Activated naive CD8-positive, alpha-beta T cell treated with anti-CD3 and anti-CD28 coated beads, Interleukin-2, amount 10 ng/mL, durations not matched to agents 7 days and 5 days (primary cell): ENCODE data around the gene CEBPE. TPM values are rescaled to one million over a fixed set of nuclear protein-coding genes. Genes with fewer than 3 reads are reported as not detected.
"Not testable (repeated sequence)": the region's sequence is repeated elsewhere in the genome, so short reads cannot be mapped to it uniquely, and the experiment has no call there.

ENCODE experiments used
- ATAC-seq: fragments of 150-1000 bp; cut with Tn5 transposase; one replicate; pipeline ENCODE4 v1.10.0; 2021; ENCODE audit warnings: low read depth, moderate library complexity
- POLR2A ChIA-PET: fragments of 350-600 bp; sonication (Branson Sonifier 250); formaldehyde crosslinking; loops from one replicate; lab custom pipeline; 2021; ENCODE audit warnings: antibody characterized with exemption; lab: Charles Lee
- DNase-seq: peaks from one replicate; pipeline ENCODE4 v3.0.0; 2021
- H3K27ac Mint-ChIP-seq: one replicate; pipeline ENCODE4 v1.8.0; 2022; ENCODE audit warnings: mild to moderate bottlenecking, mixed read lengths
- H3K27me3 Mint-ChIP-seq: one replicate; pipeline ENCODE4 v1.8.0; 2022; ENCODE audit warnings: mild to moderate bottlenecking, moderate library complexity, mixed read lengths
- H3K36me3 Mint-ChIP-seq: one replicate; pipeline ENCODE4 v1.8.0; 2021; ENCODE audit warnings: mild to moderate bottlenecking, mixed read lengths
- H3K4me1 Mint-ChIP-seq: one replicate; pipeline ENCODE4 v1.8.0; 2021; ENCODE audit warnings: mixed read lengths
- H3K4me3 Mint-ChIP-seq: one replicate; pipeline ENCODE4 v1.8.0; 2022; ENCODE audit warnings: mild to moderate bottlenecking, moderate library complexity, mixed read lengths
- H3K9me3 Mint-ChIP-seq: one replicate; pipeline ENCODE4 v1.8.0; 2021; ENCODE audit warnings: mixed read lengths
- total RNA-seq, 2 experiments: library from RNA; stranded (reverse); gene quantifications; one replicate each; pipeline ENCODE4 v1.2.3, GENCODE V29; 2021

Gene CEBPE
- total RNA-seq, 2 experiments from 2014 or later = 1.8 to 2.1 TPM

DNA sequence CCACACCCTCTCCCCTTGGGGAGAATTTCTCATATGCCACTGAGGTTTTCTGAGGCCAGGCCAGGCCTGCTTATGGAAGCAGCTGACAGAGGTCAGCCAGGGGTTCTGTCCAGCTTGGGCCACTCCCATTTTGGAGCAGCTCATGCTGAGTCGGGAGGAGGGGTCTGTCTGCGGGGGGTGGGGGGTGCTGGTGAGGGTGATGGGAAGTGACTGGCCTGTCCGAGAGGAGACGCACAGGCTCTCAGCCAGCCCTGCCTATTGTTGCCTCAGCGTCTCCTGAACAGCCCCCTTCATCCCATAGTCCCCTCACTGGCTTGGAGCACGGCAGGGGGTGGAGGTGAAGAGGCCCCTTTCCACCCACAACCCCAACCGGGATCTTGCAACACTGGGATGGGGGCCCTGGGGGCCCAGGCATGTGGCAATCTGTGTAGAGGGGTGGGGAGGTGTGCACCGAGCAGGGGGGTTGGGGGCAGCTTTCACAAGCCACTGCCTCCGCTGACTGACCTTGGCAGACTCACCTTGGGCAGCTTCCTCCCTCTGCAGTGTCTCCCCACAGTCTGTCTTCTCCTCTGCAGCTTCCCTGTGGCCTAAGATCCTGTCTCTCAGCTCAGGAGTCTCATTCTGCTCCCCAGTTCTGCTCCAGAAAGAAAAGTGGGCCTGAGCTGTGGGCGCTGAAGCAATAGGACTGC, 5.5 kb downstream of the CEBPE start:
- DNase-seq (no peak), ATAC-seq (no peak)
- Mint-ChIP-seq H3K36me3 (no peaks in the 10 kb centered on the region), H3K4me3 (no peak overlapping the region), H3K9me3 (no peaks in the 10 kb centered on the region), H3K4me1 (peaks cover 8% of the 10 kb centered on the region), H3K27ac (no peak overlapping the region), H3K27me3 (peaks cover 5% of the 10 kb centered on the region)
- POLR2A ChIA-PET = no interaction called here

DNA sequence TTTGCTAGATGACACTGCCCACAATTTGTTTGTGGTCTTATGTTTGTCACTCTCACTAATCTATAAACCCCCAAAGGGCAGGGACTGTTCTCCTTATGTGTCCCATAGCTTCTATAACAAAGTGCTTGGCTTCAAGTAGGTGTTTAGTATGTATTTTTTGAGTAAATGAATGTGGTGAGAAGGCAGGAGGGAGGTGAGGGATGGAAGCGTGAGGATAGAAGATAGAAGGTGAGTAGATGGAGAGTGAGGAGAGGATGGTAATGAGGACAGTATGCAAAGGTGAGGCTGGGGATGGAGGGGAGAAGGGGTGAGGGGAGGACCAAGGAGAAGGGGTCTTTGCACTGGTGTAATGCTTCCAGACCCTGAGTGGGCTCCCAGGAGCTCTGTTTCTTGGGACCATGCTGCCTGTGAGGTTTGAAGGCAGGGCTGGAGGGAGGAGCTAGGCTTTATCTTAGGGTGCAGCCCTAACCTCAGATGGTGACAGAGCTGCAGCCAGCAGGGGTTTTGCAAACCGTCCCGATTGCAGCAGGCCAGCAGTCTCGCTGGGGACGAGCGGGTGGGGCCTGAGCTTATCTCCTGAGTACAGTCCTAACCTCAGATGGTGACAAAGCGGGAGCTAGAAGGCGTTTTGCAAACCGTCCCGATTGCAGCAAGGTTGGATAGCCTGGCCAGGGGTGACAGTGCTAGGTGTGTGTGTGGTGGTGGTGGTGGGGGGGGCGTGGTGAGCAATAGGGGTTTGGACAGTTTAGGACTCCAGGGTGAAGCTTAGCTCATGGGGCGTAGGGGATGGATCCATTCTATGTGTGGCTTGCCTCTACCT, 6.5 kb downstream of the CEBPE start:
- ATAC-seq (no peak), DNase-seq (no peak)
- POLR2A ChIA-PET = interaction anchor here (0.8 kb wide), 1 partner anchor 44 kb away, joined by 4 read pairs; no protein-coding TSS in a partner anchor
- peaks cover 5% of the 10 kb centered on the region for H3K4me1 Mint-ChIP-seq
- no peak overlapping the region for H3K4me3 Mint-ChIP-seq
- H3K27me3 Mint-ChIP-seq = peaks cover 5% of the 10 kb centered on the region
- H3K36me3 Mint-ChIP-seq = no peaks in the 10 kb centered on the region
- H3K9me3 Mint-ChIP-seq = no peaks in the 10 kb centered on the region
- no peak overlapping the region for H3K27ac Mint-ChIP-seq

GRCh38 chr14:23110579-23111365, 8.3 kb downstream of the CEBPE start:
- no peak for DNase-seq
- H3K9me3 Mint-ChIP-seq = no peaks in the 10 kb centered on the region
- no peak for ATAC-seq
- no peak overlapping the region for H3K27ac Mint-ChIP-seq
- peaks cover 5% of the 10 kb centered on the region for H3K27me3 Mint-ChIP-seq
- POLR2A ChIA-PET = interaction anchor here (0.7 to 2.8 kb wide), 2 partner anchors 9 to 15 kb away, joined by 3 to 10 read pairs; partner anchors contain the start of genes C14orf119 and CEBPE
- peaks cover 1% of the 10 kb centered on the region for H3K36me3 Mint-ChIP-seq
- peaks cover 9% of the 10 kb centered on the region for H3K4me1 Mint-ChIP-seq
- H3K4me3 Mint-ChIP-seq = no peak overlapping the region

DNA sequence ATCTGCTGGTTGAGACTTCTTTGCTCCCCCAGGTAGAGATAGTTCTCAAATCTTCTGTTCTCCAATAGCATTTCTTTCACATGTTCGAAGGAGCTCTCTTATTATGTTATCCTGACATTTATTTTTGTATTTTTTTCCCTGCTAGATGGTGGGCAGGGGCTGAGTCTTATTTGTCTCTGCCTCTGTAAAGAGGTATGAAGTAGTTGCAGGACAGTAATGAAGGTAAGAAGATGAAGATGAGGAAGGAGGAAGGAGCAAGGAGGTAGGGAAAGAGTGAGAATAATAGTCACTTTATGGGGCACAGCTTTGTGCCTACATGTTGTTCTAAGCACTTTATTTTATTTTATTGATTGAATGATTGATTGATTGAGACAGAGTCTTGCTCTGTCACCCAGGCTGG, 9.3 kb downstream of the CEBPE start:
- ATAC-seq (no peak), DNase-seq (no peak)
- Mint-ChIP-seq H3K4me1 (peaks cover 9% of the 10 kb centered on the region), H3K4me3 (no peak overlapping the region), H3K27ac (no peak overlapping the region), H3K9me3 (no peaks in the 10 kb centered on the region), H3K36me3 (peaks cover 1% of the 10 kb centered on the region), H3K27me3 (peaks cover 7% of the 10 kb centered on the region)
- POLR2A ChIA-PET = interaction anchor here (0.6 to 2.8 kb wide), 3 partner anchors 10 to 24 kb away, joined by 3 to 10 read pairs (median 4); partner anchors contain the start of gene CEBPE

DNA sequence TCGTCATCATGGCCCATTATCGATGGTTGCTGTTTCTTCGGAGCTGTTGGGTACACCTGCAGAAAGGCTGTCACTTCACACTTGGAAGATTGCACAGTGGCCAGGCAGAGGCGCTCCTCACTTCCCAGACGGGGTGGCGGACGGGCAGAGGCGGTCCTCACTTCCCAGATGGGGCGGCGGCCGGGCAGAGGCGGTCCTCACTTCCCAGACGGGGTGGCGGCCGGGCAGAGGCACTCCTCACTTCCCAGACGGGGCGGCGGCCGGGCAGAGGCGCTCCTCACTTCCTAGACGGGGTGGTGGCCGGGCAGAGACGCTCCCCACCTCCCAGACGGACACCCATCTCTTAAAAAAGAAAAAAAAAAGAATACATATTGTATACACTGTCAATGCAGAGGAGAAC, 10.9 kb downstream of the CEBPE start:
- H3K9me3 Mint-ChIP-seq, H3K36me3 Mint-ChIP-seq, H3K27me3 Mint-ChIP-seq, ATAC-seq, DNase-seq, H3K27ac Mint-ChIP-seq, H3K4me1 Mint-ChIP-seq, H3K4me3 Mint-ChIP-seq: not testable (repeated sequence)
- POLR2A ChIA-PET = interaction anchor here (2.8 kb wide), 1 partner anchor 11 kb away, joined by 10 read pairs; the partner anchor contains the start of gene CEBPE

- H3K27me3 Mint-ChIP-seq, POLR2A ChIA-PET, ATAC-seq, H3K27ac Mint-ChIP-seq, H3K36me3 Mint-ChIP-seq, H3K4me1 Mint-ChIP-seq, DNase-seq, H3K9me3 Mint-ChIP-seq, H3K4me3 Mint-ChIP-seq: not testable (repeated sequence)
Observed at GRCh38 chr14:23107620-23108019, 11.4 kb downstream of the CEBPE start.

GRCh38 chr14:23106747-23107045, 12.4 kb downstream of the CEBPE start:
- peaks cover 6% of the 10 kb centered on the region for H3K27me3 Mint-ChIP-seq
- no peak for DNase-seq
- ATAC-seq = no peak
- no peak overlapping the region for H3K4me3 Mint-ChIP-seq
- H3K36me3 Mint-ChIP-seq = peaks cover 1% of the 10 kb centered on the region
- no peaks in the 10 kb centered on the region for H3K9me3 Mint-ChIP-seq
- POLR2A ChIA-PET = interaction anchor here (1.4 kb wide), 1 partner anchor 12 kb away, joined by 13 read pairs; the partner anchor contains the start of genes ACIN1 and C14orf119
- no peak overlapping the region for H3K27ac Mint-ChIP-seq
- peaks cover 4% of the 10 kb centered on the region for H3K4me1 Mint-ChIP-seq

DNA sequence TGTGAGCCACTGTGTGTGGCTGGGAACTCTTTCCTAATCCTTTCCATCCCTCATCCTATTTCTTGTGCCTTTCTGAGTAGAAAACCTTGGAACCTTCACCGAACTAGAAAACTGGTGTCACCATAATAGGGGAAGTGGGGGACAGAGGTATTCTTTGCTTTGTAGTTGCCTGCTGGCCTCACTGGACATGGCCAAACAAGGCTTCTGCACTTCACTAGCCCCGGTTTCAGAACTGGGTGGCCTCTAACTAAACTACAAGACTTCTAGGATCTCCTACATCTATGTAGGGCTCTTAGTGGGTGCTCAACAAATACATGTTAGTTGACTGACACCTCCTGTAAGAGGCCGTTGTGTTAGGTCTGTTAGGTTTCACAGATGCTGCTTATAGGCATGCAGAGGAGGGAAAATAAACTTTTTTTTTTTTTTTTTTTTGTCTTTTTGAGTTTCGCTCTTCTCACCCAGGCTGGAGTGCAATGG, 13.7 kb downstream of the CEBPE start:
- H3K27me3 Mint-ChIP-seq = peaks cover 6% of the 10 kb centered on the region
- peaks cover 4% of the 10 kb centered on the region for H3K4me1 Mint-ChIP-seq
- H3K9me3 Mint-ChIP-seq = no peaks in the 10 kb centered on the region
- DNase-seq (no peak), ATAC-seq (no peak)
- POLR2A ChIA-PET = interaction anchor here (0.6 to 1.4 kb wide), 2 partner anchors 11 to 34 kb away, joined by 3 to 13 read pairs; partner anchors contain the start of genes ACIN1 and C14orf119
- no peak overlapping the region for H3K27ac Mint-ChIP-seq
- no peak overlapping the region for H3K4me3 Mint-ChIP-seq
- peaks cover 1% of the 10 kb centered on the region for H3K36me3 Mint-ChIP-seq

GRCh38 chr14:23104591-23105347, 14.3 kb downstream of the CEBPE start, which contains the start of gene CIROP:
CIROP (minus strand) TSS chr14:23104989; CDS start chr14:23104920, 69 bp downstream.
- peaks cover 6% of the 10 kb centered on the region for H3K27me3 Mint-ChIP-seq
- H3K4me3 Mint-ChIP-seq = no peak within 1 kb of the TSS
- POLR2A ChIA-PET = no interaction called here
- H3K9me3 Mint-ChIP-seq = no peaks in the 10 kb centered on the region
- H3K4me1 Mint-ChIP-seq = peaks cover 4% of the 10 kb centered on the region
- DNase-seq (no peak), ATAC-seq (no peak)
- H3K27ac Mint-ChIP-seq = no peak within 1 kb of the TSS
- H3K36me3 Mint-ChIP-seq = peaks cover 3% of the 10 kb centered on the region

DNA sequence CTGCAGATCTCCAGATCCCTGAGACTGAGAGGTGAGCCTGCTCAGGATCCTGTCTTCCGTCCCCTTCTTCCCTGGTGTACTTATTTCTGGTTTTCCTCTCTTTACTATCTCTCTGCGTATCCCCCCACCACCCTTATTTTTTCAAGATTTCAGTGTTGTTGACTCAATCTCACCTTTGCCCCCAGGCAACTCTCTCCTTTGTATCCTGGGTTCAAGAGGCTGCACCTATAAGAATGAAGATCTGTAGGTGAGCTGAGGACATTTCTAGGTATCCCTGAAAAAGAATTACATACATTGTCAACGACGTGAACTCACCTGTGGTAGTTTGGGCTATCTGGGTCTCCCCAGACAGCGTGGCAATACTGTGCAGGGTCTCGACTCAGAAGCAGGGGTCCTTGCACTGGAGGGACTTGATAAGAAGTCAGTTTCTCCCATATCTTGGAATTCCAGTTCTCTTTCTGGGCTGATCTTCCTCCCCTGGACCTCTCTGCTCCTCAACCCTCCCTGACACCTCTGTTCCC, 14.9 kb downstream of the CEBPE start:
- H3K36me3 Mint-ChIP-seq = peaks cover 8% of the 10 kb centered on the region
- ATAC-seq (no peak), DNase-seq (no peak)
- no peak overlapping the region for H3K4me3 Mint-ChIP-seq
- H3K4me1 Mint-ChIP-seq = peaks cover 7% of the 10 kb centered on the region
- POLR2A ChIA-PET = interaction anchor here (1.1 kb wide), 1 partner anchor 16 kb away, joined by 3 read pairs; no protein-coding TSS in a partner anchor
- H3K9me3 Mint-ChIP-seq = no peaks in the 10 kb centered on the region
- no peak overlapping the region for H3K27ac Mint-ChIP-seq
- H3K27me3 Mint-ChIP-seq = peaks cover 6% of the 10 kb centered on the region

- no peak for DNase-seq
- Mint-ChIP-seq H3K4me3 (no peak overlapping the region), H3K9me3 (no peaks in the 10 kb centered on the region), H3K27me3 (peaks cover 3% of the 10 kb centered on the region), H3K36me3 (peaks cover 8% of the 10 kb centered on the region), H3K27ac (no peak overlapping the region), H3K4me1 (peaks cover 8% of the 10 kb centered on the region)
- ATAC-seq = no peak
- POLR2A ChIA-PET = interaction anchor here (1.1 kb wide), 1 partner anchor 16 kb away, joined by 3 read pairs; no protein-coding TSS in a partner anchor
Observed at GRCh38 chr14:23103581-23103980, 15.5 kb downstream of the CEBPE start.

GRCh38 chr14:23102801-23103200, 16.3 kb downstream of the CEBPE start:
- Mint-ChIP-seq H3K9me3 (no peaks in the 10 kb centered on the region), H3K4me1 (peaks cover 8% of the 10 kb centered on the region), H3K27me3 (peaks cover 3% of the 10 kb centered on the region), H3K4me3 (no peak overlapping the region), H3K36me3 (peaks cover 8% of the 10 kb centered on the region), H3K27ac (no peak overlapping the region)
- no peak for DNase-seq
- no peak for ATAC-seq
- POLR2A ChIA-PET = interaction anchor here (0.5 kb wide), 1 partner anchor 11 kb away, joined by 7 read pairs; no protein-coding TSS in a partner anchor
